ENCODE results near the gene GDAP2.

The GDAP2 gene

GRCh38 chr1:117842408-117843170 lies 86.8 kb downstream of the GDAP2 start:
- no peak for ATAC-seq
- Mint-ChIP-seq H3K27ac (no peak overlapping the region), H3K36me3 (ENCODE audit: low read depth) (peaks cover 33% of the 10 kb centered on the region), H3K9me3 (peaks cover 19% of the 10 kb centered on the region), H3K4me3 (no peak overlapping the region), H3K4me1 (no peaks in the 10 kb centered on the region), H3K27me3 (no peaks in the 10 kb centered on the region)
- DNase-seq = no peak

DNA sequence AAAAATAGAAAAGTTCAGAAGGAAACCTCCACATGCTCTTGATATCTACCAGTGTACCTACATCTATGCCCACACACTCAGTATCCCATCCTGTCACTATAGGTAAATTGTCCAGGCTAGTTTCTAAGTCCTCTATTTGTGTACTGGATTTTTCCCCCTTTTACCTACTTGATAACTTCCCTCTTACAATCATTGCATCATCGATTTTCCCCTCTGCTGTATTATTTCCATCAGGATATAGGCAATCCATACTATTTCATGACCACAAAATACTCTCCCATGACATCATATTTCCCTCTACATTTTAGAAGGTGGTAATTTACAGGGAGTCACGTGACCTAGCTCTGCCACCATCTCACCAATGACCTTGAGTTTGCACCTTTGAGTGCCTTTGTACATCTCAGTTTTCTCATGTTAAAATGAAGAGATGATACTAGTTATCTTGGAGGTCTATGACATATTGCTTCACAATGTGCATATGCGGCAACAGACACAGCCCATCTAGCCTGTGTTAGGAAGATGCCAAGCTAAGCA lies 88.2 kb downstream of the GDAP2 start:
- H3K9me3 Mint-ChIP-seq = peaks cover 19% of the 10 kb centered on the region
- DNase-seq (no peak), ATAC-seq (no peak)
- H3K4me1 Mint-ChIP-seq = no peaks in the 10 kb centered on the region
- no peak overlapping the region for H3K4me3 Mint-ChIP-seq
- H3K27ac Mint-ChIP-seq = no peak overlapping the region
- peaks cover 32% of the 10 kb centered on the region for H3K36me3 Mint-ChIP-seq (ENCODE audit: low read depth)
- H3K27me3 Mint-ChIP-seq = no peaks in the 10 kb centered on the region

DNA sequence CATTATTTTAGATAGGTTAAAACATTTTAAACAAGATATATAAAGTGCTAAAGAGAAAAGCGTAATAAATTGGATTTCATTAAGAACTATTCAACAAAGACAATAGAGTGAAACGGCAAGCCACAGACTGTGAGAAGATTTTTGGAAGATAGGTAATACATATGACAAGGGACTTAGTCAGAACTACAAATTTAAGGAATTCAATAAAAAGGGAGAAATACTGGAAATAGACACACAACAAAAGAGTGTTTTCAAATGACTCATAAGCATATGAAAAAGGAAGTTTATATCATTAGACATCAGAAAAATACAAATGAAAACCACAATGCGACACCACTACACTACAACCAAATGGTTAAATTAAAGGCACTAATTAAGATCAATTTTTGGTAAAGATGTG lies 90.5 kb downstream of the GDAP2 start:
- Mint-ChIP-seq H3K27me3 (no peaks in the 10 kb centered on the region), H3K4me3 (no peak overlapping the region), H3K4me1 (no peaks in the 10 kb centered on the region), H3K36me3 (ENCODE audit: low read depth) (peaks cover 19% of the 10 kb centered on the region), H3K9me3 (peaks cover 4% of the 10 kb centered on the region), H3K27ac (no peak overlapping the region)
- no peak for DNase-seq
- no peak for ATAC-seq

GRCh38 chr1:117836069-117836468 lies 93.4 kb downstream of the GDAP2 start:
- no peak for DNase-seq
- no peak for ATAC-seq
- Mint-ChIP-seq H3K9me3 (no peaks in the 10 kb centered on the region), H3K27me3 (no peaks in the 10 kb centered on the region), H3K4me3 (no peak overlapping the region), H3K36me3 (ENCODE audit: low read depth) (peaks cover 14% of the 10 kb centered on the region), H3K4me1 (no peaks in the 10 kb centered on the region), H3K27ac (no peak overlapping the region)

- H3K9me3 Mint-ChIP-seq = peaks cover 7% of the 10 kb centered on the region
- no peak for ATAC-seq
- no peaks in the 10 kb centered on the region for H3K4me1 Mint-ChIP-seq
- no peak for DNase-seq
- peaks cover 8% of the 10 kb centered on the region for H3K36me3 Mint-ChIP-seq (ENCODE audit: low read depth)
- H3K27me3 Mint-ChIP-seq = no peaks in the 10 kb centered on the region
- H3K4me3 Mint-ChIP-seq = no peak overlapping the region
- no peak overlapping the region for H3K27ac Mint-ChIP-seq
Measured at GRCh38 chr1:117834416-117834815, 95.0 kb downstream of the GDAP2 start.

DNA sequence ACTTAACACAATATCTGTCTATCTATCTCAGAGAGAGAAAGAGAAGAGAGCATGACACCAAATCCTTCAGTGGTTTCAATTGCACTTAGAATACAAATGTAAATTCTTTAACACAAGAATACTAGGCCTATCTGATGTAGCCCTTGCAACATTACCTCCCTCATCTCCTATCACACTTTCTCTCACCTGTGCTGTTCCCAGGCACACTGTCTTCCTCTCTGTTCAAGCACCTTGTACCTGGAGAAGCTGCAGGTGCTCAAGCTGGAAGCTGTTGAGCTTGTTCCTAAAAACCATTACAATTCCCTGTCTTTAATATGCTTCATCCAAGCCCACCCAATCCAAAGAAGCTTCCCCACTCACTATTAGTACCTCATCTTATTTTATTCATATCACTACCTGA lies 97.0 kb downstream of the GDAP2 start:
- DNase-seq (no peak), ATAC-seq (no peak)
- Mint-ChIP-seq H3K9me3 (peaks cover 7% of the 10 kb centered on the region), H3K36me3 (ENCODE audit: low read depth) (no peaks in the 10 kb centered on the region), H3K4me3 (no peak overlapping the region), H3K27ac (no peak overlapping the region), H3K4me1 (no peaks in the 10 kb centered on the region), H3K27me3 (peaks cover 3% of the 10 kb centered on the region)

DNA sequence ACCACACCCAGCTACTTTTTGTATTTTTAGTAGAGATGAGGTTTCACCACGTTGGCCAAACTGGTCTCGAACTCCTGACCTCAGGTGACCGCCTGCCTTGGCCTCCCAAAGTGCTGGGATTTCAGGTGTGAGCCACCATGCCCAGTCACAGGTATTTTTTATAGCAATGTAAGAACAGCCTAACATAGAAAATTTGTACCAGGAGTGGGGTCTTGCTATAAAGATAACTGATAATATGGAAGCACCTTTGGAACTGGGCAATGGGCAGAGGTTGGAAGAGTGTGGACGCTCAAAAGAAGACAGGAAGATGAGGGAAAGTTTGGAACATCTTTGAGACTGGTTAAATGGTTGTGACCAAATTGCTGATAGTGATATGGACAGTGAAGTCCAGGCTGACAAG lies 99.2 kb downstream of the GDAP2 start:
- H3K9me3 Mint-ChIP-seq = peaks cover 7% of the 10 kb centered on the region
- no peak overlapping the region for H3K27ac Mint-ChIP-seq
- H3K4me3 Mint-ChIP-seq = no peak overlapping the region
- H3K27me3 Mint-ChIP-seq = peaks cover 12% of the 10 kb centered on the region
- ATAC-seq (no peak), DNase-seq (no peak)
- peaks cover 2% of the 10 kb centered on the region for H3K4me1 Mint-ChIP-seq
- no peaks in the 10 kb centered on the region for H3K36me3 Mint-ChIP-seq (ENCODE audit: low read depth)

- DNase-seq (no peak), ATAC-seq (no peak)
- Mint-ChIP-seq H3K9me3 (peaks cover 7% of the 10 kb centered on the region), H3K4me1 (peaks cover 2% of the 10 kb centered on the region), H3K36me3 (ENCODE audit: low read depth) (no peaks in the 10 kb centered on the region), H3K4me3 (no peak overlapping the region), H3K27me3 (peaks cover 14% of the 10 kb centered on the region), H3K27ac (no peak overlapping the region)
Measured at GRCh38 chr1:117828201-117828600, 101.2 kb downstream of the GDAP2 start.

DNA sequence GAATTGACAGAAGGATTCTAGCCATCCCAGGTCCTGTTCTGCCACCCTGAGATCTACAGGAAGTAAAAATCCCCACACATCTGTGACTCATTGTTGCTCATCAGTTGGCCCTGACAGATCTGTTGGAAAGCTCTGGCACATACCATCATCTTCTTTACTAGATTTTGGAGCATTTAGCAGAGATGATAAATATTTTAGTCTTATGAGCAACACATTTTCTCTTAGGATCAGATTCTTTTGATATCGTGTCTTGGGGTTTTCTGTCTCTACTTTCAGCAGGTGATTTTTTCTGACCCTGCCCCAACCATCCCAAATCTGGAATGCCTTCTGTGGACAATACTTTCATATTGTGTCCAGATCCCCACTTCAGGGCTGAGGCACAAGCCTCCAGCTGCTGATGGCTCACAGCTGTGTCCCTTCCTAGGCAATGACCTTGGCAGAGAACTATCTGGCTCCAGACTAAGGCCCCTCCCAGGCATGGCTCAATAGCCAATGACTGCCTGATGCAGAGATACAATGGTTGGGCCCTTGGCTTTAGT lies 102.8 kb downstream of the GDAP2 start:
- ATAC-seq (no peak), DNase-seq (no peak)
- peaks cover 2% of the 10 kb centered on the region for H3K4me1 Mint-ChIP-seq
- no peak overlapping the region for H3K4me3 Mint-ChIP-seq
- no peaks in the 10 kb centered on the region for H3K36me3 Mint-ChIP-seq (ENCODE audit: low read depth)
- no peak overlapping the region for H3K27ac Mint-ChIP-seq
- H3K9me3 Mint-ChIP-seq = peaks cover 7% of the 10 kb centered on the region
- peaks cover 14% of the 10 kb centered on the region for H3K27me3 Mint-ChIP-seq

- Mint-ChIP-seq H3K27ac (no peak overlapping the region), H3K36me3 (ENCODE audit: low read depth) (no peaks in the 10 kb centered on the region), H3K27me3 (peaks cover 14% of the 10 kb centered on the region), H3K4me1 (peaks cover 2% of the 10 kb centered on the region), H3K9me3 (peaks cover 7% of the 10 kb centered on the region), H3K4me3 (no peak overlapping the region)
- no peak for DNase-seq
- no peak for ATAC-seq
Measured at GRCh38 chr1:117826119-117826518, 103.3 kb downstream of the GDAP2 start.

DNA sequence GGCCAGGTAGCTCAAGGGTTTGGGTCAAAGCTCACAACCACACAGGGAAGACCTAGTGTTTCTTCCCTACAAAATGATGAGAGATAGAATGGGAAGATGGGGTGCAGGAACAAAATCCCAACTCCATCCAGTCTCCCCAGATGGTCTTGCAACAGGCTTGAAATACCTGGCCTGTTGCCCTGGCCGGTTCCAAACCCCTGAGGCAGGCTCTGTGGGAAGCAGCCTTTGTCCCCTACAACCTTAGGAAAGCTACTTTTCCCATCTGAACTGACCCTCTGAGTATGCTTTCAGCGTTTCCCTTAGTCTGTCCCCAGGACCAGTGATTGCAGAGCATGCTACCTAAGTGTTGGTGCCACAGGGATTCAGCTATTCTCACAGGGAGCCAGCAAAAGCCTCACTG lies 104.0 kb downstream of the GDAP2 start:
- Mint-ChIP-seq H3K27ac (no peak overlapping the region), H3K4me1 (peaks cover 2% of the 10 kb centered on the region)

DNA sequence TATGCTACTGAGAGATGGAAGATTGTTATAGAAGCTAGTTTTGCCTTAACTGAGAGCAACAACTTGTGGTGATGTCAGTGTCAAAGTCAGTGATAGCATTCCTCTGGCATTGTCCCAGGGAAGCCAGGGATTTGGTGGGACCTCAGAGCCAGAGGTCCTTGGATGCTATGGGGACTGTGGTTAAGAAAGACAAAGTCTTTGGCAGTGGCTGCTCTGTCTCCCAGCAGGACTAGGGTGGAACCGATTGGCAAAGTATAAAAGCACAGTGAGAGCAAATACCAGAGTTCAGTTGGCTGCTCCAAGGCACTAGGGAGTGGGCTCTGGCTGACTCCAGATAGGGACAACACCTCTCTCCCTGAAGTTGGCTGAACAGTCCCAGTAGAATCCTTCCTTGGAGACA lies 104.8 kb downstream of the GDAP2 start:
- no peak for DNase-seq

More for the DNA sequence above, 104.0 kb downstream of the GDAP2 start:
- Mint-ChIP-seq H3K9me3 (peaks cover 3% of the 10 kb centered on the region), H3K4me3 (no peak overlapping the region), H3K36me3 (ENCODE audit: low read depth) (no peaks in the 10 kb centered on the region), H3K27me3 (peaks cover 14% of the 10 kb centered on the region)
- ATAC-seq (no peak), DNase-seq (no peak)

GRCh38 chr1:117821774-117822482 lies 107.5 kb downstream of the GDAP2 start:
- Mint-ChIP-seq H3K9me3 (no peaks in the 10 kb centered on the region), H3K27ac (no peak overlapping the region), H3K36me3 (ENCODE audit: low read depth) (no peaks in the 10 kb centered on the region), H3K4me1 (peaks cover 2% of the 10 kb centered on the region), H3K27me3 (peaks cover 6% of the 10 kb centered on the region), H3K4me3 (no peak overlapping the region)
- ATAC-seq (no peak), DNase-seq (no peak)

More for the DNA sequence above, 104.8 kb downstream of the GDAP2 start:
- no peaks in the 10 kb centered on the region for H3K36me3 Mint-ChIP-seq (ENCODE audit: low read depth)
- no peak for ATAC-seq
- H3K27ac Mint-ChIP-seq = no peak overlapping the region
- H3K4me1 Mint-ChIP-seq = peaks cover 2% of the 10 kb centered on the region
- H3K27me3 Mint-ChIP-seq = peaks cover 14% of the 10 kb centered on the region
- H3K9me3 Mint-ChIP-seq = no peaks in the 10 kb centered on the region
- no peak overlapping the region for H3K4me3 Mint-ChIP-seq

GRCh38 chr1:117821382-117821755 lies 108.1 kb downstream of the GDAP2 start:
- DNase-seq = no peak
- no peak overlapping the region for H3K4me3 Mint-ChIP-seq
- no peaks in the 10 kb centered on the region for H3K9me3 Mint-ChIP-seq
- H3K27me3 Mint-ChIP-seq = peaks cover 4% of the 10 kb centered on the region
- ATAC-seq = no peak
- no peak overlapping the region for H3K27ac Mint-ChIP-seq
- no peaks in the 10 kb centered on the region for H3K36me3 Mint-ChIP-seq (ENCODE audit: low read depth)
- H3K4me1 Mint-ChIP-seq = no peaks in the 10 kb centered on the region
